ENCODE data around the gene AGBL1.

Gene AGBL1

GRCh38 chr15:86711476-86711875 lies 631.8 kb downstream of the AGBL1 start:
- TF ChIP-seq CTCF (IDR thresholded peaks at IDR 0.05; ENCODE audit: low read depth, low read length), result no peak
- H3K4me3 ChIP-seq (ENCODE audit: low read depth, low read length), result no peak overlapping the region

- TF ChIP-seq CTCF (IDR thresholded peaks at IDR 0.05; ENCODE audit: low read depth, low read length), result no peak
- no peak overlapping the region for H3K4me3 ChIP-seq (ENCODE audit: low read depth, low read length)
Observed at GRCh38 chr15:86714241-86714640, 634.6 kb downstream of the AGBL1 start.

GRCh38 chr15:86725628-86726027 lies 646.0 kb downstream of the AGBL1 start:
- no peak overlapping the region for H3K4me3 ChIP-seq (ENCODE audit: low read depth, low read length)
- TF ChIP-seq CTCF (IDR thresholded peaks at IDR 0.05; ENCODE audit: low read depth, low read length), result no peak

GRCh38 chr15:86735247-86736040 lies 655.8 kb downstream of the AGBL1 start:
- H3K4me3 ChIP-seq (ENCODE audit: low read depth, low read length), result no peak overlapping the region
- no peak for TF ChIP-seq CTCF (IDR thresholded peaks at IDR 0.05; ENCODE audit: low read depth, low read length)

- H3K4me3 ChIP-seq (ENCODE audit: low read depth, low read length), result no peak overlapping the region
- TF ChIP-seq CTCF (IDR thresholded peaks at IDR 0.05; ENCODE audit: low read depth, low read length), result no peak
Observed at GRCh38 chr15:86741917-86742316, 662.2 kb downstream of the AGBL1 start.

GRCh38 chr15:86743283-86743903 lies 663.7 kb downstream of the AGBL1 start:
- no peak overlapping the region for H3K4me3 ChIP-seq (ENCODE audit: low read depth, low read length)
- no peak for TF ChIP-seq CTCF (IDR thresholded peaks at IDR 0.05; ENCODE audit: low read depth, low read length)

GRCh38 chr15:86744198-86744780 lies 664.6 kb downstream of the AGBL1 start:
- no peak overlapping the region for H3K4me3 ChIP-seq (ENCODE audit: low read depth, low read length)
- TF ChIP-seq CTCF (IDR thresholded peaks at IDR 0.05; ENCODE audit: low read depth, low read length), result no peak

Measured in WI38 (cell line).